Stimulated activated CD8-positive, alpha-beta memory T cell treated with anti-CD3 and anti-CD28 coated beads, Interleukin-2, amount 100 ng/mL, for 48 hours (primary cell): ENCODE data around the gene JTB.

Experiments
- DNase-seq, 2 donors: peaks; one replicate each; pipeline ENCODE4 v3.0.0-alpha.2; 2020; ENCODE audit warnings: low read depth in 2 of 2

The JTB gene

DNA sequence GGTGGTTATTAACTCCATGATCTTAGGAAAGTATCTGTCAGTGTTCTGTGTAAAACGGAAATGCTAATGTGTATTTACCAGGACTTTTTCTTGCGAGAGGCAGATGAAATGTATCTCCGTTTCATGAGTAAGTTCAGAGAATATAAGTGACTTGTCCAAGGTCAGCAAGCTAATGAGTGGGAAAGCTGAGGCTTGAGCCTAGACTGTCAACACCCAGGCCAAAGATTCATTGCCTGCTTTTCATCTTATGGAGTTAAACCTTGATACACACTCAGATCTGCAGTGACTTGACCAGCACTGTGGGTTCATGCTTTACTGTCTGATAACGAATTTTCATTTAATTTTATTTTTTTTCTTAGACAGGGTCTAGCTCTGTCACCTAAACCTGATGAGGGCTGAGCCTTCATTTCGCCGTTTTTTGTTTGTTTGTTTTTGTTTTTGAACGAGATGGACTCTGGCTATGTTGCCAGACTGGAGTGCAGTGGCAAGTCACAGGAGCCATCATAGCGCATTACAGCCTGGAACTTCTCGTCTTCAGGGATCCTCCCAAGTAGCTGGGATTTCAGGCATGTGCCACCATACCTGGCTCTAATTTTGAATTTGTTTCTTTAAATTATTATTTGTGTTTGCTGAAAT is 918 bp upstream of the JTB start:
- no peak for DNase-seq

DNA sequence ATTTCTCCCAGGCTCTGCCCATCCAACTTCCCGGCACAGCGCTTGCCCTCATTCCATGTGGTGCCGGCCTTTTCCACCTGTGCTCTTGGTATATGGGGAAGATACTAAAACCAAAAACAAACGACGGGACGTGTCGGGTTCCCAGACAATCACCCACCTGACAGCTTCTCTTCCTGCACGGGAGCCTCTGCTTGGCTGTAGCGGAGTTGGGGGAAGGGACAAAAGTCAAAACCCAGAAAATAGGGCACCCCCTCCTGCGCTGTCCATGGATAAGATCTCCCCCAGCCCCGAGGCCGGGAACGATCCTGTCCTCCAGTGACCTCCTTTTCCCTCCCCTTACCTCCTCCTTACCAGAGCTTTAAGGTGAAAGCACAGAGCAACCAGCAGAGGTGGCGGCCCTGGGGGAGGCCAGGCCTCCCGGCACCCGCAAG is 640 bp downstream of the JTB start:
- DNase-seq: no peak

DNA sequence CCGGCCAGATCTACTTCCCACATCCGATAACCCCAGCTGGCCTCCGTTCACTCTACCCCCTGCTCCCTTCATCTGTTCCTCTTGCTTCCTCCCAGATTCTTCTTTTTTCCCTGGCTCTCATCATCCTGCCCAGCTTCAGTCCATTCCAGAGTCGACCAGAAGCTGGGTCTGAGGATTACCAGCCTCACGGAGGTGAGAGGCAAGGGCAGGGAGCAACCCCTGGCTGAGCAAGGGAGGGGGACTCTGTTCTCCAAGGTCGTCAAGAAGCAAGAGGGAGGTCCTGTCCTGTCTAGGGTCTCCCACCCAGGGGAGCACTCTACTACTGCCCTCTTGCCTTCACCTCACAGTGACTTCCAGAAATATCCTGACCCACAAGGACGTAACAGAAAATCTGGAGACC is 3.9 kb downstream of the JTB start:
- no peak for DNase-seq

DNA sequence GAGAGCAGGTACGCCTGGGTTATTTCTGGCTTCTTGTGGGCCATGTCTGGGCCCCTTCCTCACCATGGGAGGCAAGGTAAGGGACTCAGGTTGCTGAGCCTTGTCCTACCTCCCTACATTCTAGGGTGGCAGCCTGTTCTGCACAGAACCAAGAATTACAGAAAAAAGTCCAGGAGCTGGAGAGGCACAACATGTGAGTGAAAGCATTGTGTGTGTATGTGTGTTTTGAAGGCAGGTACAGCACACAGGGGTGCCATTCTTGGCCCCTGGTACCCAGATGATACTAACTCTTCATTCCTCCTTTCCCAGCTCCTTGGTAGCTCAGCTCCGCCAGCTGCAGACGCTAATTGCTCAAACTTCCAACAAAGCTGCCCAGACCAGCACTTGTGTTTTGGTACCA is 4.4 kb downstream of the JTB start:
- no peak for DNase-seq

DNA sequence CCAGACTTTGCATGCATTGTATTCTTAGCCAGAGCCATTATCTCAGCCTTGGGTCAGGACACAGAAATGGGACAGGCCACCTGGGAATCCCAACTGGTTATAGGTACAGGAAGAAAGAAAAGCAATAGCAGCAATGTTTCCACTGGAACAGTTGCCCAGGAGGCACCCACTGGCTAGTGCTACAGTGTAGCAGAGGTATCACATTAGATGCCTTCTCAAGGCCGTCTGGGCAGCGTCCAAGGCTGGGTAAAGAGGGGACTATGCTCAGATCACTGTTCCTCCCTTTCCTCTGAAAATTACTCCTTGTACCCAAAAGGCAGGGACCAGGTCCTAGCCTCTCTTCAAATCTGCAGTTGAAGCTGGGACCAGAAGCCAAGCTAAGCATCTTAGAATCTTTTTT is 7.1 kb downstream of the JTB start:
- no peak for DNase-seq

DNA sequence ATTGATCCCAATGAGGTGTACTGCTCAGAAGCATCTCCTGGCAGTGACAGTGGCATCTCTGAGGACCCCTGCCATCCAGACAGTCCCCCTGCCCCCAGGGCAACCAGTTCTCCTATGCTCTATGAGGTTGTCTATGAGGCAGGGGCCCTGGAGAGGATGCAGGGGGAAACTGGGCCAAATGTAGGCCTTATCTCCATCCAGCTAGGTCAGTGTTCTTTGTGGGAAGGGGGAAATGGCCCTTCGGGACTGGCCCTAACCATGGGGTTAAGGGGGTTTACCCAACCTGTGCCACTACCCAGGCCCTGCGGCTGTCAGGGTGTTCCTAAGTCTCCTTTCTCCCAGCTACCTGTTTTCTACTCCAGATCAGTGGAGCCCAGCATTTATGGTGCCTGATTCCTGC is 8.5 kb downstream of the JTB start:
- no peak for DNase-seq

DNA sequence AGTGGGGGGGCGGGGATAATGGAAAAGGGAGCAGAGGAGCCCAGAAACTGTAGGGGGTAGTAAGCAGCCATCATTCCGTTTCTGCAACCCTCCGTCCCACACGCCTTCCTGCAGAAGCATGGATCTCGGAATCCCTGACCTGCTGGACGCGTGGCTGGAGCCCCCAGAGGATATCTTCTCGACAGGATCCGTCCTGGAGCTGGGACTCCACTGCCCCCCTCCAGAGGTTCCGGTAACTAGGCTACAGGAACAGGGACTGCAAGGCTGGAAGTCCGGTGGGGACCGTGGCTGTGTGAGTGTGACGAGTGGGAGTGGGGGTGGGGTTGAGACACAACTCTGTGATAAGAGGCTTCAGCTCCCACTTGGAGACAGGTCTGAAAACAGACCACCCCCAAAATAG is 9.1 kb downstream of the JTB start:
- no peak for DNase-seq

DNA sequence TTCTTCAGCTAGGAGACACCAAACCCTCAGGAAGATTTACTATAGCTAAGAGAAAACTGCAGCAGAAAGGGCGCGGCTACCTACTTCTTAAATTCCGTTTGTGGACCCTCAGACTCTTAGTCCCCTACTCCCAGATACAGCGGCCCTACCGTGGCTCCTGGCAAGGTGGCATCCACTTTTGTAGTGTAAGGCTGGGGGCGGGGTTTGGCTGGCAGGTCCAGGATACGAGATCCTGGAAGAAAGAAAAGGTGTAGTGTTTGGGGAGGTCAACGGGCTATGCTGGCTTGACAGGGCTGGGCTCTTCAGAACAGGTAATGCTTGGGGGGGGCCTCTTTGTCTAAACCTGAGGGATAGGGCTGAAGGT is 9.5 kb downstream of the JTB start:
- DNase-seq: no peak

DNA sequence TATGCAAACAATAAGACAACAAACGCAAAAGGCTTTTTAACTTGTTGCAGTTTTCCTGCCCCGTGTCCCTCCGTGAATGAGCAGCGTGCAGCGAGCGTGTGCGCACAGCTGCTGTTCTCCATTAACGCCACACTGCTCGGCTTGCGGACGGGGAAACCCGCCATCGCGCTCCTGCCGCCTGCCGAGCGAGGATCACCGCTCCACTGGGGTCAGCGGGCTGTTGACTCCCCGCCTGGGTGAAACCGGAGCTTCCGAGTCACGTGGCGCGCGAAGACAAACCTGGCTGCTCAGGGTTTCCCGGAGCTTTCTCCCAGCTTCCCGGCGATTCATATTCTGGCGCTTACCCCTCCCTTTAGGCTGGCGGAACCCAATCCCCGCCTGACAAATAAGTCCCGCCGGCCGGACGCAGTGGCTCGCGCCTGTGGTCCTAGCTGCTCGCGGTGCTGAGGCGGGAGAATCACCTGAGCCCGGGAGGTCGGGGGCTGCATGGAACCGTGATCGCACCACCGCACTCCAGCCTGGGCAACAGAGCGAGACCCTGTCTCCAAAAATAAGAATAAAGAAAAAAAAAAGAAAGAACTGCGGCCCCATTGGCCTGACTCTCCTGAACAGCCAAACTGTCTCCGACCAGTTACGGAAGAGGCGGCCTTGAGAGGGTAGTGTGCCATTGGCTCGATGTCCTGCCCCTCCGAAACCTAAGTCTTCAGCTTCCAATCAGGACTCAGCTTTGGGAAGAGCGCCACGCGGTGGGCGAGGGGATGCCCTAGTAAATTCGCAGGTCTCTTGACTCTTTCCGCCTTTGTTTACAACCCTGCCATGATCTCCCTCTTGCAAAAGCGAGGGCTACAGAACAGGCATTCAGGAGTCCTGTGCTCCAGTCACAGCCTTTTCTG is 10.1 kb downstream of the JTB start, which contains the start of gene CREB3L4:
CREB3L4 (plus strand) TSS at position 796 of the 893 bp plus-strand sequence. CDS start 624 bp downstream, outside the sequence.
- DNase-seq: peak; percentile 61 to 73

DNA sequence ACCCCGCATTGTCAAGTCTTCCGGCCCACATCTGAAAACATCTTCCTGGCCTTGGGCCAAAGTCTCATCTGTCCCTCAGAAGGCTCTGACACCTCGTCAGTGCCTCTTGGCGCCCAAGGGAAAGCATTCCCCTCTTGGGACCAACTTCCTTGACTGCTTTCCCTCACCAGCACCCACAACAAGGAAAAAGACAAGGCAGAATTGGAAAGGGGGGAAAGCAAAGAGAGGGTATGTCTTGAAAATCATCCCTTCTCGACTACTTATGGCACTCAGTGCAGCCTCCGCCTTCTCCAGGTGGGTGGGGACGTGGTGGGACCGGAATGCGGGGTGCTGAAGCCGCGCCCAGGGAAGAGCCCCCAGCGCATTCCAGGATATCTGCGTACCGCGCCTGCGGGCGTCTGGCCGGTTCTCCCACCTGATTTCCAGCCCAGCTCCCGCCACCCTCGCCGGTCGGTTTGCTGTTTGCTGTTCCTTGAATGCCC is 13.6 kb downstream of the JTB start:
- no peak for DNase-seq

DNA sequence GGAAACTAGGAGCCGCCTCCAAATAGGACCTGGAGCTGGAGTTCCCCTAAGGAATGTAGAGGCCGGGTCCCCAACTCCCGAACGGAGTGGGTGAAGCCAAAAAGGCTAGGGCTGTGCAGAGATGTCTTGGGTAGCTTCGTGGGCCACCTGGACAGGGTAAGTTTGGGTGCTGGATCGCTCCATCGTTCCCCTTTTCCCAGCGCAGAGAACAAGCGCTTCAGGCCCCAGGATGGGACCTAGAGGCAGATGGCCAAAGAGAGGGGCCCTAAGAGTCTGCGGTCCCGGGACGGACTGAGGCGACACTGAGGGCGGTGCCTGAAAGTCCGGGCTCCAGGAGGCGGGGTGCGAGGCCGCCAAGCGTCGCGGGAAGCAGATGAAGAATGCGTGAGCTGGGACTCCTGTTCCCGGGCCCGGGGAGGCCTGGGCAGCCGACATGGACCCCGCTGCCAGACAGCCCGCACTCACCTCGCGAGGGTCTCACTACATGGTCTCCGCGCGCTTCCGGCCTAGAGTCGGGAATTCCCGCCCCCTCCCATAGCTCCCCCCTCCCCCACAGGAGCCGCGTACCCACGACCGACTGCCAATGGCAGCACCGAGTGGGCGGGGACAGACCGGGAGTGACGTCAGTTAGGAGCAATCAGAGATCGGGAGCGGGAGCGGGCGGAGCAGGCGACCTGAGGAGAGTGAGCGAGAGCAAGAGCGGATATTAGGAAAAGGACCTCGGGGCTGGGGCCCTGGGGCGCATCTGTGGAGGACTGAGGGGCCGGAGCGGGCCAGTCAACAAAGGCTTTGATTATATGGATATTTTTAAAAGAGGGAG is 14.2 kb downstream of the JTB start, which contains the start of gene SLC39A1:
SLC39A1 (minus strand) TSS at position 508 of the 820 bp plus-strand sequence. CDS start 822 bp downstream, outside the sequence.
- peak; percentile 95 to 96 for DNase-seq

DNA sequence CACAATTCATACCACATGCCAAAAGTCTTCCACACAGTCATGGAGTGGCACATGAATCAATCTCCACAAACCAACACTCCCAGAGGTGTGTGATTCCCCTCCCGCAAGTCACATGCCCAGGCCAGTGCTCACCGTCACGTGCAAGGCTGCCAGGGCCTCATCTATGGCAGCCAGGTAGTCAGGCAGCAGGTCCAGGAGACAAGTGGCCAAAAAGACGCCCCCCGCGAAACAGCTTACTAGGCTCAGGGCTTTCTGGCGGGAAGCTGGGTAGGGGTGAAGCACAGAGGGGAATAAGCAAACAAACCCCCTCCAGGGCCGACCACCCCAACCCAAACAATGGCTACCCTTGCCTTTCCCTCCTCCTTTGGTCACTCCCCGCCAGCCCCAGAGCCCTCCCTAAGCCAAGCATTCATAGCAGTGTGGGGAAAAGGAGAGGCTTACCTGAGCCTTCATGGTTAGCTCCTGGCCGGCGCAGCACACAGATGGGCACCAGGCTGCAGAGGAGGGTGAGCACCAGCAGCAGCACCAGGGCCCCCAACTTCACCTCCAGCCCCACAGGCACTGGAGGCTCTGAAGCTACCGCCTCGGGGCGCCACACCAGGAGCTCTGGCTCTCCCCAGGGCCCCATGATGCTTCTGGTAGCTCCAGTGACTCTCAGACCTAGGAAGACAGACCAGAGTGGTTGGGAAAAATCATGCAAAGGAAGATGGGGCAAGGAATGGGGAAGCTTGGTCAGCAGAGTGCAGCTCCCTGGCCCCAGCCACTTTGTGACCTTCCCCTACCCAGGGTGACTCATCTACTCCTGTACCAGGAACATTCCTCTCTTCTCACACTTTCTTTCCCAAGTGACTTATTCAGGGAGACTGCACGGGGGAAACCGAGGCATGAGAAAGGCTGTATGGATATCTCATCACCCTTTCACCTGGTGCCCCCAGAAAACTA is 15.1 kb downstream of the JTB start:
- DNase-seq: no peak

DNA sequence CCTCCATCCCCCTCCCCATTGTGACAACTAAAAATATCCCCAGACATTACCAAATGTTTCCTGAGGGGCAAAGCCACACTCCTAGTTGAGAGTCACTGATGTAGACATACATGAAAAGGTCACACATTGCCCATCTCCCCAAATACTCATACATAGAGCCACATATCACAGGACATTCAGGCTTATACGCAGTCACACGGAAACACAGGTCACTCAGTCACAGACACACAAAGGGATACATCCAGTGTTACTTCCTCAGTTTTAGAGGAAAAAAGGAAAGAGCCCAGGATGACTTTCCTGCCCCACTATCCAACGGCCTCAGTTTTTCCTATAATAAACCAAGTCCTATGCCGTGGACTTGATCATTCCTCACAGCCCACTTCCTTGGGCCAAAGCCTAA is 16.1 kb downstream of the JTB start:
- no peak for DNase-seq

DNA sequence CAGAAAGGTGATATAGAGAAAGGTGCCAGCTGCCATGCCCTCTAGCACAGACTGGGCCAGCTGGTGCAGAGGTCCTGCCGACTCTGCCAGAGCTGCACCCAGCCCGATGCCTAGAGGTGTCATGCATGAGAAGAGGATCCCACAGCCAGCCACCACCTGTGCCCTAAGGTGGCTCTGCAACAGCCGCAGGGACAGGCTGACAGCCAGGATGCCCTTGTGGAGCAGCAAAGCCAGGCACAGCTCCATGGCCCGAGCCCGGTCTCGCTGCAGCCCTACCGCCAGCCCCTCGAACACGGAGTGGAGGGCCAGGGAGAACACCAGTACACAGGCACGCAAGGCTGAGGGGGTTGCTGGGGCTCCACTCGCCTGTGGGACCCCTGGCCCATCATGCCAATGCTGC is 17.3 kb downstream of the JTB start:
- no peak for DNase-seq

DNA sequence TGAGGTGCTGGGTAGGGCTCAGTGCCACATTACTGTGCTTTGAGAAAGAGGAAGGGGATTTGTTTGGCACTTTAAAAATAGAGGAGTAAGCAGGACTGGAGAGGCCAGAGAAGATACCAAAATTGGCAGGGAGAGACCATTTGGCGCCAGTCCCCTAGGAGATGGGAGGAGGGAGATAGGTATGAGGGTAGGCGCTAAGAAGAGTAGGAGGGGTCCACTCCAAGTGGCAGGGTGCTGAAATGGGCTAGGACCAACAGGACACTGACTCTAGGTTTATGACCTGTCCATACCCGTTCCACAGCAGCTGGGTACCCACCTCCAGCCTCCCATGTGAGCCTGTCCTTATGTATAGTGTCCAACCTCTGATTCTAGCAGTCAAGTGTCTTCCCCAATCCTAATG is 18.0 kb downstream of the JTB start:
- DNase-seq: no peak

DNA sequence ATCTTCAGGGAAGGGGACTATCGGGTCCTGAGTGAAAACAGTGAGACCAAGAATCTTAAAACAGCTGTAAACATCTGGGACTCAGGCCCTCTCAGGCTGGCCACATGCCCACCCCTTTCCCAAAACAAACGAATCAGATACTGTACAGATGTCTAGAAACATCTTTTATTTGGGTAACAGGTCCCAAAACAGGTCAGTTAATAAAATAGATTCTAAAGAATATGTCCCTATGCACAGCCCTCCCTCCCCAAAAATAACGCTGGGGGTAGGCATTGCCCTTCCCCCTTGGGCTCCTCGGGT is 18.6 kb downstream of the JTB start:
- DNase-seq: no peak

DNA sequence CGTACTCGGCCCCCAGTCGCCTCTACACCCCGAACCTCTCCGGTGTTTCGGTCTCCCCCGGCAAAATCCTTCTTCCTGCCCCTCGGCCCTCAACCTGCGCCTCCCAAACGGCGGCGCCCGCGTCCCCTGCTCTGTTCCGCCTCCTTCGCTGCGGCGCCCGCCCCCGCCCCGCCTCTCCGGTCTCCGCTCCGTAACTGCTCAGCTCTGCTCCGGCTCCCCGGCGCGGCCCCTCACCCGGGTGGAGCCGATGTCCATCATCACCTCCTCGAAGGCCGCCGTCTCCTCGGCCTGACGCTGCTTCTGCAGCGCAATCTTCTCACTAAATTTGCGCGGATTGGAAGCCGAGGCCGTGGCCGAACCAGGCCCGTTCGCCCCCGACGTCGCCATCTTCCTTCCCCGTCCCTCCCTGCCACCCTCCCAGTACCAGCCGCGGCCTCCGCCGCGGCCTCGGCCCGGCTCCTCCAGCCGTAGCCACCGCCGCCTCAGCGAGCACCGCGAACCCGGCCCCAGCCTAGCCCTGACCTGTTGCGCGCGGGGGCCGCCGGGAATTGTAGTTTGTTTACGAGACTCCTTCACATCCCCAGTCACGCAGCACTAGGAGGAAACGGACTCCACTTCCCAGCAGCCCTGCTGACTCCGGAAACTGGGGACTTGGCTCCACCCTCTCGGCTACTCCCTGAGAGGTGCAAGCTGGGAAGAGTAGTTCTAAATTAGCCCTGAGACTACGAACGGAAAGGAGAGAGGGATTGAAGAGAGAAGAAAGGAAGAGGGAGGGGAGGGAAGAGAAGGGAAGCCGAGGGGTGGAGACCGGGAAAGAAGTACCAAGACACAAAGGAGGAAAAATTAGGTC is 19.1 kb downstream of the JTB start, which contains the start of gene CRTC2:
CRTC2 (minus strand) TSS at position 502 of the 850 bp plus-strand sequence; CDS start at position 387, 115 bp downstream.
- DNase-seq: peak; percentile 92 to 95

DNA sequence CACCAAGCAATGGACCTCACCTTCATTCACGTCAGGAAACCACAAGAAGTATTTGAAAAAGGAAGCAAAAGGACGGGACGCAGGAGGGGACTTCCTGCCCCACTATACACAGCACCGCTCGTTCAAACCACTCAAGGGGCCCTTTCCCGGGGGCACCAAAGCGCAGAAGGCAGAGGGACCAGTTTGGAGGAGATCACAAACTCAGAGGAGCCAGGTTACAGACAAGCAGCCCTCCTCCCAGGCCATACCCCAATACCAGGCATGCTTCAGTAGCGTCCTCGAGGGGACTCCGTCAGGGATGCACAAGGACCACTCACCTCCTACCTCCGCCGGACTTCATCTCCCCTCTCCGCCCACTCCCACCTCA is 19.7 kb downstream of the JTB start:
- no peak for DNase-seq

DNA sequence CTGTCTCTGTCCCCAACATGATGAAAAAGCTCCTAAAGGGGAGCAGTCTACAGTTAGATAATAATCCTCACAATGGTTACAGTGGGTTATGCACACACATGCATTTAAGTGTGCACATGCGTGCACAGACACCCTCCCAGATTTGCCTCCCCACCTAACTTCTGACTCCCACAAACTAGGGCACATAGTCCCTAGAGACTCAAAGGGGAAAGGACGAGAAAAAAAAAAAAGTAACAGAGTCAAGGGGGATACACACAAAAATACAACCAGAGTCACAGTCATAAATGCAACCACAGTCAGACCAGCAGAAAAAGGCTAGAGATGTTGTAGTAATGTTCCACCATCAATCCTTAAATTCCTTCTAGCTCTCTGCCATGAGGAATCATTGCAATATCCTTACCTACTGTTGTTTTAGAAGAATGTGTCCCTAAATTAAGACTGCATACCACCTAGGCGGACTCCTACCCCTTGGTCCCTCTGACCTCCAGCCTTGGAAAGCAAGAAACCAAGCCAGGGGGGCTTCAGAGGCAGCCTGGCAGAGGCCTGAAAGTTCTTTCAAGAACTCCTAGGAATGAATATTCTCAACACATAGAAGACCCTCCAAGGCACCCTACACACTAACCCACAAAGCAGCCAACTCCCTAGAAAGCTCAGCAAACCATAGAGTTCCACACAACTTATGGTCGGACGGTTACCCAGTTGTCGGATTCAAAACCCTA is 20.3 kb downstream of the JTB start:
- no peak for DNase-seq
